ENCODE data around the gene CD69. TPM values are rescaled to one million over a fixed set of nuclear protein-coding genes. Genes with fewer than 3 reads are reported as not detected.
A peak's percentile ranks its signal among the peaks of the same experiment; 100 is the strongest.
"Not testable (repeated sequence)": the region's sequence is repeated elsewhere in the genome, so short reads cannot be mapped to it uniquely, and the experiment has no call there.

The CD69 gene
- total and polyA plus RNA-seq, 9 donors, result 0.63 to 7.8 (median 2.3) TPM

DNA sequence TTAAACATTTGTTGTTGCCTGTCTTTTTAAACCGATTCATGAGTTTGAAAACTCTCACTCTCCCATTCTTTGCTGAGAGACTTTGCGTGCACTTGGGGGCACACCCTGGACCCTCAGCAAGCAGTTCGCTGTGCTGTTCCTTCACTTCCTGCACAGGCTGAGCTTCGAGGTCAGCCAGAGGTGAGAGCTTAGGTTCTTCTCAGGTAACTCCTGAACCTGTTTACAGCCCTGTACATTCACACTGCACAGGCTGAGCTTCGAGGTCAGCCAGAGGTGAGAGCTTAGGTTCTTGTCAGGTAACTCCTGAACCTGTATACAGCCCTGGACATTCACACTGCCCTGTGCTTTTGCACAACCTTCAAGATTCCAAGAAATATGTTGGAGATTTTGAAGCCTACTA lies 18.0 kb downstream of the CD69 start:
- no peaks in the 10 kb centered on the region for H3K9me3 ChIP-seq
- WGBS, 3 donors, result 70 to 77% (median 73%) methylated on average over 5 of the region's 5 CpGs
- no peak for TF ChIP-seq POLR2A (IDR thresholded peaks at IDR 0.05)
- no peak for TF ChIP-seq EP300 (IDR thresholded peaks at IDR 0.05)
- TF ChIP-seq, protein P1, sequence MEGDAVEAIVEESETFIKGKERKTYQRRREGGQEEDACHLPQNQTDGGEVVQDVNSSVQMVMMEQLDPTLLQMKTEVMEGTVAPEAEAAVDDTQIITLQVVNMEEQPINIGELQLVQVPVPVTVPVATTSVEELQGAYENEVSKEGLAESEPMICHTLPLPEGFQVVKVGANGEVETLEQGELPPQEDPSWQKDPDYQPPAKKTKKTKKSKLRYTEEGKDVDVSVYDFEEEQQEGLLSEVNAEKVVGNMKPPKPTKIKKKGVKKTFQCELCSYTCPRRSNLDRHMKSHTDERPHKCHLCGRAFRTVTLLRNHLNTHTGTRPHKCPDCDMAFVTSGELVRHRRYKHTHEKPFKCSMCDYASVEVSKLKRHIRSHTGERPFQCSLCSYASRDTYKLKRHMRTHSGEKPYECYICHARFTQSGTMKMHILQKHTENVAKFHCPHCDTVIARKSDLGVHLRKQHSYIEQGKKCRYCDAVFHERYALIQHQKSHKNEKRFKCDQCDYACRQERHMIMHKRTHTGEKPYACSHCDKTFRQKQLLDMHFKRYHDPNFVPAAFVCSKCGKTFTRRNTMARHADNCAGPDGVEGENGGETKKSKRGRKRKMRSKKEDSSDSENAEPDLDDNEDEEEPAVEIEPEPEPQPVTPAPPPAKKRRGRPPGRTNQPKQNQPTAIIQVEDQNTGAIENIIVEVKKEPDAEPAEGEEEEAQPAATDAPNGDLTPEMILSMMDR (IDR thresholded peaks at IDR 0.05), result no peak

DNA sequence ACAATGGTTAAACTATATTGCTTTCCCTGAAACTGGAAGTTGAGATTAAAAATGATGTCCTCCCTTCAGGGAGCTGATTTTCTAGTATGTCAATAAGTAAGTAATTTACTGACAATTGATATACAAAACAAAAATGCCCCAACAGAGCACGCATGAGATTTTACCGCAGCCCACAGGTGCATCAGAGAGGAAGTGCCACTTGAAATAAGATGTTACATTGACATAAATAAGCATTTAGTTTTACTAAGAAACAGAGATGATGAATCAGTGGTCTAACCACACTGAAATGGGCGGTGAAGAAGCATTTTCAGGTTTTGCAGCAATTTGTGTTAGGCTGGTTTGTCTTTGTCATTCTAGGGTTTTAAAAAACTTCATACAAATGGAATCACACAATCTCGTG lies 19.0 kb downstream of the CD69 start:
- intact Hi-C loops (cut with DNase I), result no loop called here
- Histone ChIP-seq H3K9me3 (no peaks in the 10 kb centered on the region), H3K4me1 (ENCODE audit: insufficient read depth) (no peaks in the 10 kb centered on the region), H3K4me3 (no peak overlapping the region), H3K27me3 (no peaks in the 10 kb centered on the region), H3K27ac (no peak overlapping the region), H3K36me3 (no peaks in the 10 kb centered on the region)
- WGBS, 3 donors, result 80 to 88% (median 82%) methylated on average over 4 of the region's 4 CpGs
- TF ChIP-seq POLR2A (IDR thresholded peaks at IDR 0.05), result no peak
- no peak for DNase-seq

More for the DNA sequence above, 18.0 kb downstream of the CD69 start:
- no peaks in the 10 kb centered on the region for H3K4me1 ChIP-seq (ENCODE audit: insufficient read depth)
- H3K4me3 ChIP-seq, result no peak overlapping the region
- DNase-seq, result no peak
- H3K36me3 ChIP-seq, result no peaks in the 10 kb centered on the region
- H3K27me3 ChIP-seq, result no peaks in the 10 kb centered on the region
- intact Hi-C loops (cut with DNase I), result no loop called here
- H3K27ac ChIP-seq, result no peak overlapping the region

DNA sequence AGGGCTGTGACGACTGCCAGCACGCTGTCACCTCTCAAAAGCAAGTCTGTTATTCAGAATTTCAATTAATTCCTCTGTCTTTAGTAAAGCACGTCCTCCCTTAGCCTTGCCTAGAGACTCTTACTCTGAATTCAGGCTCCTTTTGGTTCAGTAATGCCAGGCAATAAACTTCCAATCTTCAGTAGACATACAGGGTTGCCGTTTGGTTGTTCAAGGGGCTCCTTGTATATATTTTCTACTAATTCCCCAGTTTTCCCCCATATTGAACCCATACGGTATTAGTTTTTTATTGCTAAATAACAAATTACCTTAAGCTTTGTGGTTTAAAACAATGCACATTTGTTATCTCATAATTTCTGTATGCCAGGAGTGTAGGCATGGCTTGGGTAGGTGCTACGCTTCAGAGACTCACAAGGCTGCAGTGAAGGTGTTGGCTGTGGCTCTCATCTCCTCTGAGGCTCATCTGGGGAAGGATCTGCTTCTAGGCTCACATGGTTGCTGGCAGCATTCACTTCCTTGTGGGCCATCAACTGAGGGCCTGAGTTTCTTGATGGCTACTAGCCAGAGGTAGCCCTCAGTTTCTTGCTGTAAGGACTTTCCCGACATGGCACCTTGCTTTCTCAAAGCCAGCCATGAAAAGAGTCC lies 20.5 kb downstream of the CD69 start:
- no peak for DNase-seq
- no peaks in the 10 kb centered on the region for H3K27me3 ChIP-seq
- no peaks in the 10 kb centered on the region for H3K36me3 ChIP-seq
- H3K9me3 ChIP-seq, result no peaks in the 10 kb centered on the region
- WGBS, 3 donors, result 77 to 83% (median 82%) methylated on average over 7 of the region's 7 CpGs
- no peaks in the 10 kb centered on the region for H3K4me1 ChIP-seq (ENCODE audit: insufficient read depth)
- TF ChIP-seq, protein P1 (IDR thresholded peaks at IDR 0.05), result no peak
- TF ChIP-seq POLR2A (IDR thresholded peaks at IDR 0.05), result no peak
- TF ChIP-seq EP300 (IDR thresholded peaks at IDR 0.05), result no peak
- no peak overlapping the region for H3K27ac ChIP-seq
- peak overlapping the region; percentile 37 for H3K4me3 ChIP-seq
- intact Hi-C loops (cut with DNase I), result no loop called here

DNA sequence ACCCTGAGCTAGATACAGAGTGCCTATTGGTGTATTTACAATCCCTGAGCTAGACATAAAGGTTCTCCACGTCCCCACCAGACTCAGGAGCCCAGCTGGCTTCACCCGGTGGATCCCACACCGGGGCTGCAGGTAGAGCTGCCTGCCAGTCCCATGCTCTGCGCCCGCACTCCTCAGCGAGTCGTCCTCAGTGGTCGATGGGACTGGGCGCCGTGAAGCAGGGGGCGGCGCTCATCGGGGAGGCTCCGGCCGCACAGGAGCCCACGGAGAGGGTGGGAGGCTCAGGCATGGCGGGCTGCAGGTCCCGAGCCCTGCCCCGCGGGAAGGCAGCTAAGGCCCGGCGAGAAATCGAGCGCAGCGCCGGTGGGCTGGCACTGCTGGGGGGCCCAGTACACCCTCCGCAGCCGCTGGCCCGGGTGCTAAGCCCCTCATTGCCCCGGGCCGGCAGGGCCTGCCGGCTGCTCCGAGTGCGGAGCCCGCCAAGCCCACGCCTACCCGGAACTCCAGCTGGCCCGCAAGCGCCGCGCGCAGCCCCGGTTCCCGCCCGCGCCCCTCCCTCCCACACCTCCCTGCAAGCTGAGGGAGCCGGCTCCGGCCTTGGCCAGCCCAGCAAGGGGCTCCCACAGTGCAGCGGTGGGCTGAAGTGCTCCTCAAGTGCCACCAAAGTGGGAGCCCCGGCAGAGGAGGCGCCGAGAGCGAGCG lies 21.1 kb downstream of the CD69 start:
- H3K36me3 ChIP-seq; H3K27ac ChIP-seq; intact Hi-C loops (cut with DNase I); H3K9me3 ChIP-seq; H3K27me3 ChIP-seq; H3K4me1 ChIP-seq (ENCODE audit: insufficient read depth): not testable (repeated sequence)
- WGBS, 3 donors, result 68 to 87% (median 70%) methylated on average over 28 to 54 of the region's 54 CpGs
- peak overlapping the region; percentile 37 for H3K4me3 ChIP-seq
- peak in 2 of 5 donors; percentile 49 to 54 for DNase-seq

DNA sequence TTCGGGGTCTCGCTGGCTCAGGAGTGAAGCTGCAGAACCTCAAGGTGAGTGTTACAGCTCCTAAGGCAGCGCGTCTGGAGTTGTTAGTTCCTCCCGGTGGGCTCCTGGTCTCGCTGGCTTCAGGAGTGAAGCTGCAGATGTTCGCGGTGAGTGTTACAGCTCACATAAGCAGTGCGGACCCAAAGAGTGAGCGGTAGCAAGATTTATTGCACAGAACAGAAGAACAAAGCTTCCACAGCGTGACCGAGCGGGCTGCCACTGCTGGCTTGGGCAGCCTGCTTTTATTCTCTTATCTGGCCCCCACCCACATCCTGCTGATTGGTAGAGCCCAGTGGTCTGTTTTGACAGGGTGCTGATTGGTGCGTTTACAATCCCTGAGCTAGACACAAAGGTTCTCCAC lies 21.8 kb downstream of the CD69 start:
- H3K9me3 ChIP-seq; H3K27me3 ChIP-seq; H3K4me1 ChIP-seq (ENCODE audit: insufficient read depth); H3K4me3 ChIP-seq; H3K27ac ChIP-seq; DNase-seq; H3K36me3 ChIP-seq; intact Hi-C loops (cut with DNase I): not testable (repeated sequence)
- 91 to 92% (median 92%) methylated on average over 14 of the region's 14 CpGs for WGBS, 3 donors
